ENCODE measurements around the gene KRT6A.

KRT6A gene

DNA sequence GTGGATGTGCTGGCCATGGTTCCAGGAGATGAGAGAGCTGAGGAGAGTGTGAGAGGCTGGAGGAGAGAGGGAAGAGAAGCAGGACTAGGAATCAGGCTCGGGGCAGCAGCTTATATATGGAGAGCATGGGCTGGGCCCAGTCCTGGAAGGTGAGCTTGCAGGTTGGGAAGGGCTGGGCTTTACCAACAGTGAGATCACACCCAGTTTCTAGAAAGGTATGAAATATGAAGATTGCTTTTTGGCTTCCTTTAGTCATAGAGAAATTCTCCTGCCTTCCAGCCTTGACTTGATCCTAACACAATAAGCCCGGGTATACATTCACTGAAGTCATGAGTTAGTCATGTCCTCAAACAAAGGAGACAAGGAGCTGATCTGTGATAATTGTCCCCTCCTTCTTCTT, at the start of gene KRT6A:
Gene KRT6A, minus strand, starts transcription at position 86 of the 400 bp plus-strand sequence. Its CDS starts 69 bp downstream, at position 17.
- DNase-seq = no peak

- DNase-seq = no peak
Observed at GRCh38 chr12:52542157-52542556, 49.1 kb upstream of the KRT6A start.

- DNase-seq = no peak
Observed at GRCh38 chr12:52541709-52542108, 48.7 kb upstream of the KRT6A start.

- no peak for DNase-seq
Observed at GRCh38 chr12:52540531-52540930, 47.5 kb upstream of the KRT6A start.

DNA sequence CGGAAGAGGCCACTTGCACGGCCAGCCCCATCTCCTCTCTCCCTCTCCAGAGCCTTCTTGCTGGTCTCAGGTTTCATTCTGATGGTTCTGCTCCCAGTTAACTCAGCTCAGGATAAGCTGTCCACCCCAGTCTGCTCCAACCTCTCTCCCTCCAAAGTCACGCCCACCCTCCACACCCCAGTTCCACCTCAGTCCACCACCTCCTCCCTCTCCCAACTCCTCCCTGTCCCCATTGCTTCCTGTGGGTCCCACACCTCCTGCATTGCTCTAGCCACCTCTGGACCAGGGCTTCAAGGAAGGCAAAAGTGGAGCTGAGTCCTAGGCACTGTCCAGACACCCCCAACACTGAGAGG, 46.7 kb upstream of the KRT6A start:
- DNase-seq = no peak

- no peak for DNase-seq
Observed at GRCh38 chr12:52539083-52539820, 46.2 kb upstream of the KRT6A start.

GRCh38 chr12:52537101-52537500, 44.0 kb upstream of the KRT6A start:
- no peak for DNase-seq

- no peak for DNase-seq
Observed at GRCh38 chr12:52535574-52535973, 42.5 kb upstream of the KRT6A start.

DNA sequence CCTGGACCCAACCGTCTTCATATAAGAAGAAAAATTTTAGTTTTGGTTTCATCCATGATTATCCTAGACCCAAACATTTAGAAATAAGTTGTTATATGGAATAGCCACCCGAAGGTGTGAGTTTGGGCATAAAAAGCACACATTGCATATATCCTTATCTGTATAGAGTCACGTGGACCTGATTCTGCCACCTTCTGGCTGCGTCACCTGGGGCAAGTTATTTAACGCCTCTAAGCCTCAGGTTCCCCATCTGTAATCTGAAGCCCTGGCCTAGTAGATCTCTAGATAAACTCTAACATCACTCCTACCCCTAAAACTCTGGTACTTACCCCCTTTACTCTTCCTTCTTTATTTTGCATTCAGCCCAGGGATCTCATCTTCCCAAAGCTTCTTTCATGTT, 41.4 kb upstream of the KRT6A start:
- DNase-seq = no peak

DNA sequence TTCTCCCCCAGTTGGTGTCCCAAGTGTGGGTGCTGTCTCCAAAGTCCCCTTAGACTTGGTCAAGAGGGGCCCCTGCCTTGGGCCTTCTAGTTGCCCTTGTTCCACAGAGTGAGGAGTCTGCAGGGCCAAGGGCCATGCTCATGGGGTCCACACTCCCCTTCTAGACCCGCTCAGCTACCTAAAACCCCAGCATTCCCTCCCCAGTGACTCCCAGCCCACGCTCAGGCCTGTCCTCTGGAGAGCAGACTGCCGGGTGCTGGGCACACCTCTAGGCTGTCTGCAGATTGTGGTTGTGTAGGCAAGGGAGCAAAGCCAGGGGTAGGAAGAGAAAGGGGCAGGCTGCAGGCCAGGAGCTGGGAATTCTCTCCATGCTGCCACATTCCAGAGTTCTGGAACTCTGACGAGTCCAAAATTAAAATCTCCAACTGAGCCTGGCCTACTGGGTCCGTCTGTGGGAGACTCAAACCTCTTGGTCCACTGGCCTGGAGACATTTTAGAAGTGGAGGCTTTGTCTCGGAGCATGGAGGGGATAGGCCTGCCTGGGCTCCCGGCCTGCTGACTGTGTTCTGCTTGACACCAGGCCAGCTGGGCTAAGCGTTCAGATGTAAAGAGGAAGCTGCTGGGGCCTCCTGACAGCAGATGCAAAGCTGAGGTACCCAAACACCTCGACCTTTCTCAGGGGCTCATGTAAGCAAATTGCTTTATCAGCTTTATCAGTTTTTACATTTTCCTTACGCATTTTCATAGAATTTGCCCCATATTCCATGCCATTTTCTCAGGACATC, 40.8 kb upstream of the KRT6A start:
- no peak for DNase-seq

- DNase-seq = no peak
Observed at GRCh38 chr12:52532636-52533035, 39.6 kb upstream of the KRT6A start.

- DNase-seq = no peak
Observed at GRCh38 chr12:52531566-52532300, 38.7 kb upstream of the KRT6A start.

- DNase-seq = no peak
Observed at GRCh38 chr12:52530905-52531304, 37.8 kb upstream of the KRT6A start.

DNA sequence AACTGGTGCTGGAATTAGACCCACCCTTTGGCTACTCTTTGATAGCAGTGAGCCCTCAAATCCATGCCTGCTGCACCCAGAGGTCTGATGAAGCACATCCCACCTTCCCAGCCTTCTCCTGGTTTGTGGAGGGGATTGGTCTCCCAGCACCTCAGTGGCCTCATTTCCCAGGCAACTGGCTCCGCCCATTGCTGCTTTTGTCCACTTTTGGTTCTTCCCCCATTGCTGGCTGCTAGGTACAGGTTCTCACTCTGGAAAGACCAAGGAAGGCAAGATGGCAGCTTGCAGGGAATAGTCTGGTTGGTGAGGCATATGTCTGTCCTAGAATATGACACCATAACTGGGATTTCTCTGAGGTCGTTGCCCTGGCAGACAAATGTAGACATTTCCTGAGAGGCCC, 37.3 kb upstream of the KRT6A start:
- DNase-seq = no peak

DNA sequence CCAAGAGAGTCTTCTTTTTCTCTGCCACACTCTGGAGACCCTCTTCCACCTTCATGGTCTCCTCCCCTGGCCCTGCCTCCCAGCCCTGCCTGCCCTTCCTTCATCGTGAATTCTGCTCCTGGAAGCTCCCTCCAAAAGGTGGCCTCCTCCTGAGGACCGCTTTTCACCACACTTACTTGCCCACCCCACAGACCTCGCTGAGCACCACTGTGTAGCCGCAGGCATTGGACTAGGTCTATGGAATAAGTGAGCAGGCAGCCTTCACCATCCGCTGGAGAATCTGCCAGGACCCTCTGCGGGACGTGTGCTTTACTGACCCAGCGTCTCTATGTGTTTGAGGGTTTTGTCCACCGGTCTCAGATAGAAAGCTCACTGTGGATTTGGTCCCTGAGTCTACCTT, 36.8 kb upstream of the KRT6A start:
- no peak for DNase-seq

DNA sequence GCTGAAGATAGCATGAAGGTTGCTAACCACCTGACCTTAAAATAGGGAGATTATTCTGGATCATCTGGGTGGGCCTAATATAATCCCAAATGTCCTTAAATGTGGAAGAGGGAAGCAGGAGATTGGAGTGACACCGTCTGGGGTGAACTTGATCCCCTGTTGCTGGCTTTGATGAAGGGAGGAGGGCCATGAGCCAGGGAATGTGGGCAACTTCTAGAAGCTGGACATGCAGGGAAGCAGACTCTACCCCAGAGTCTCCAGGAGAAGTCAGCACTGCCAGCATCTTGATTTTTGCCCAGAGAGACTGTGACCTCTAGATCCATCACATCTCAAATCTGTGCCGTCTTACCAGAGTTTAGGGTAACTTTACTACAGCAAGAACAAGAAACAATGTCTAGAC, 36.4 kb upstream of the KRT6A start:
- no peak for DNase-seq

DNA sequence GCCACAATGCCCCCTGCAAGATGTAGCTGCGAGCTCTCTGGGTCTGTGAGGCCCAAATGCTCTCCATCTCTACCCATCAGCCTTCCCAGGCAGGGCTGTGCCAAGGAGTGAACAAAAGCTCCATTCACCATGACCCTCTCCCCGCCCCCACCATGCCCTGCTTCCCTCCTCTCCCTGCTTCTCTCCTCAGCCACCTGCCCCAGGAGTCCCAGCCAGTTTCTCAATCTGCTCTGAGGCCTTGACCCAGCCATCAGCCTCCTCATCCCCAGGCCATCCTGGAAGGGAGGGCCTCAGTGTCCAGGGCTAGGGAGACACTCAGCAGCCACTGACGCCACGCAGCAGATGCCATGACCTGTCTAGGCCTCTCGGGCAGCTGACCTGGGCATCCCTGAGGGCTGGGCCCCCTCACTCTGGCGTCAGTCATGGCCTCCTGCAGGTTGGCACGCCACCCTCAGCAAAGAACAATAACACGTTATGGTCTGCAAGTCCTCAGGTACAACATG, 35.6 kb upstream of the KRT6A start:
- DNase-seq = no peak

- no peak for DNase-seq
Observed at GRCh38 chr12:52527121-52527800, 34.2 kb upstream of the KRT6A start.

- no peak for DNase-seq
Observed at GRCh38 chr12:52526511-52526951, 33.5 kb upstream of the KRT6A start.

DNA sequence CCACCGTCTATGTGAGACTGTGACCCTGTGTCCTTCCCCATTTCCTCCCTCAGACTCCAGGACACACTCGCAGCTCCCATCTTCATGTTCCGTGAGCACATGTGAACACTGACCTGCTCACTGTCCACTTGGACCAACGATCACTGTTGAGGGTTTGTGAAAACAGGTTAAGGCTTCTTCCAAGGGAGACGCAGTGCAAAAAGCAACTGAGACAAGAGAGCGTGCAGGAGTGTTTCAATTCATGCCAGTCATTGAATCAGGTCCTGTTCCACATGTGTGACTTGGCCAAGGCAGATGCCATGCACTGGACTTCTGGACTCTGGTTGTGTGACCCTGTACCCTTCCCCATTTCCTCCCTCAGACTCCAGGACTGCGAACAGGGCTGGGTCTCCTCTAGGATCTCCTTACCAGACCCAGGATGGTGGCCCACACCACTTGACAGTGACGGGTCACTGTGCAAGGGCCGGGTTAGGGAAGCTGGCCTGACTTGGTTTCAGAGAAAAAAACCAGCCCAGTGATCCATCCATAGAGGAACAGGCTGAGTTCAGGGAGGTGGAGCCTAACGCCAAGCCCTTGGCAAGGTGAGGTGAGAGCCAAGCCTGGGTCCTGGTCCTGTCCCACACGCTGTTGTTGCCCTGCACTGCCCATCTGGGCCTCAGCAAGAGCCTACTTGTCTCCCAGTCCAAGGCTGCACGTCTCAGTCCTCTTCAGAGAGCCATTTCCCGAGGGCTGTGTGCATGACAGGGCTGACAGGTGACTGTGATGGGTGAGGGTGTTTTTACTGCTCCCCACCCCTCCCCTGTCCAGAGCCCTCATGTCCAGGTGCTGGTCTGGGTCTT, 32.8 kb upstream of the KRT6A start:
- DNase-seq = no peak

- DNase-seq = no peak
Observed at GRCh38 chr12:52524898-52525591, 32.0 kb upstream of the KRT6A start.

Data from RPMI8226 (cell line).